Measurements from ENCODE around the gene TRAK2.
A peak's percentile ranks its signal among the peaks of the same experiment; 100 is the strongest.
"Not testable (repeated sequence)": the region's sequence is repeated elsewhere in the genome, so short reads cannot be mapped to it uniquely, and the experiment has no call there.

The TRAK2 gene

GRCh38 chr2:201451292-201452057, at the start of gene TRAK2, which contains the start of gene STRADB:
TRAK2 (minus strand) TSS chr2:201451458; CDS start chr2:201420507, 30,951 bp downstream.
STRADB (plus strand) TSS chr2:201451740; CDS start chr2:201454841, 3,101 bp downstream.
- peak; percentile 95 for DNase-seq

GRCh38 chr2:201500534-201500933, 49.3 kb upstream of the TRAK2 start:
- DNase-seq: no peak

GRCh38 chr2:201496785-201497184, 45.5 kb upstream of the TRAK2 start:
- DNase-seq: no peak

GRCh38 chr2:201490291-201490690, 39.0 kb upstream of the TRAK2 start:
- DNase-seq: no peak

- no peak for DNase-seq
Observed at GRCh38 chr2:201484805-201485204, 33.5 kb upstream of the TRAK2 start.

- not testable (repeated sequence) for DNase-seq
Observed at GRCh38 chr2:201483758-201484157, 32.5 kb upstream of the TRAK2 start.

- DNase-seq: no peak
Observed at GRCh38 chr2:201483342-201483741, 32.1 kb upstream of the TRAK2 start.

- no peak for DNase-seq
Observed at GRCh38 chr2:201482543-201482942, 31.3 kb upstream of the TRAK2 start.

- DNase-seq: no peak
Observed at GRCh38 chr2:201472411-201472810, 21.2 kb upstream of the TRAK2 start.

- no peak for DNase-seq
Observed at GRCh38 chr2:201471732-201472393, 20.6 kb upstream of the TRAK2 start.

- DNase-seq: no peak
Observed at GRCh38 chr2:201470821-201471731, 19.8 kb upstream of the TRAK2 start.

- no peak for DNase-seq
Observed at GRCh38 chr2:201467666-201468065, 16.4 kb upstream of the TRAK2 start.

GRCh38 chr2:201466050-201466675, 14.9 kb upstream of the TRAK2 start:
- no peak for DNase-seq

- DNase-seq: no peak
Observed at GRCh38 chr2:201465524-201465971, 14.3 kb upstream of the TRAK2 start.

GRCh38 chr2:201464547-201464946, 13.3 kb upstream of the TRAK2 start:
- no peak for DNase-seq

- no peak for DNase-seq
Observed at GRCh38 chr2:201460532-201460931, 9.3 kb upstream of the TRAK2 start.

GRCh38 chr2:201458381-201458780, 7.1 kb upstream of the TRAK2 start:
- DNase-seq: no peak

GRCh38 chr2:201452922-201453643, 1.8 kb upstream of the TRAK2 start:
- DNase-seq: no peak

GRCh38 chr2:201452058-201452921, 1.0 kb upstream of the TRAK2 start:
- DNase-seq: no peak

- peak; percentile 49 for DNase-seq
Observed at GRCh38 chr2:201450954-201451291, 335 bp downstream of the TRAK2 start.

GRCh38 chr2:201448701-201449100, 2.6 kb downstream of the TRAK2 start:
- DNase-seq: no peak
